ENCODE measurements around the gene THADA.
"Not testable (repeated sequence)": the region's sequence is repeated elsewhere in the genome, so short reads cannot be mapped to it uniquely, and the experiment has no call there.

Gene THADA

GRCh38 chr2:43604674-43605073, 8.8 kb upstream of the THADA start:
- no peak for DNase-seq

DNA sequence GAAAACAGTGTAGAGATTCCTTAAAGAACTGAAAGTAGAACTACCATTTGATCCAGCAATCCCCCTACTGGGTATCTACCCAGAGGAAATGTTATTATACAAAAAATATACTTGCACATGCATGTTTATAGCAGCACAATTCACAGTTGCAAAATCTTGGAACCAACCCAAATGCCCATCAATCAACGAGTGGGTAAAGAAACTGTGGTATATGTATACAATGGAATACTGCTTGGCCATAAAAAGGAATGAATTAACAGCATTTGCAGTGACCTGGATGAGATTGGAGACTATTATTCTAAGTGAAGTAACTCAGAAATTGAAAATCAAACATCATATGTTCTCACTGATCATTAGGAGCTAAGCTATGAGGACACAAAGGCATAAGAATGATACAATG, 4.8 kb upstream of the THADA start:
- DNase-seq, result not testable (repeated sequence)

GRCh38 chr2:43594875-43595274, 963 bp downstream of the THADA start:
- DNase-seq, result no peak

DNA sequence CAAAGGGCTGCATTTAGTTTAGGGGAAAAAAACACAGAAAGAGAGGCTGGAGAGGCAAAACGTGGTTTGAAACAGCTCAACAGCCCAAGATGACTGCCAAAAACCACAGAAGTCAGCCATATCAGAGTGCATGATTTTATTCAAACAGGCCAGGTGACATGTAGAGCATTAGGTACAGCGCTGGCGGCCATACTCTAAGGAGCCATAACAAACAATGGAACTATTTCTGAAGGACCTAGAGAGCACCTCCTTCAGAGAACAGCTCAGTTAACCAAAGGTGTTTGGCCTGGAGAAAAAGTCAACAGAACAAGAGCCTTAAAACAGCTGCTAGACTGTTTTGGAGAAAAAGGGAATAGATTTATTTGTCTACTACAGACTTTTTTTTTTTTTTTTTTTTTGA, 2.6 kb downstream of the THADA start:
- no peak for DNase-seq

- no peak for DNase-seq
Measured at GRCh38 chr2:43592443-43592842, 3.4 kb downstream of the THADA start.

DNA sequence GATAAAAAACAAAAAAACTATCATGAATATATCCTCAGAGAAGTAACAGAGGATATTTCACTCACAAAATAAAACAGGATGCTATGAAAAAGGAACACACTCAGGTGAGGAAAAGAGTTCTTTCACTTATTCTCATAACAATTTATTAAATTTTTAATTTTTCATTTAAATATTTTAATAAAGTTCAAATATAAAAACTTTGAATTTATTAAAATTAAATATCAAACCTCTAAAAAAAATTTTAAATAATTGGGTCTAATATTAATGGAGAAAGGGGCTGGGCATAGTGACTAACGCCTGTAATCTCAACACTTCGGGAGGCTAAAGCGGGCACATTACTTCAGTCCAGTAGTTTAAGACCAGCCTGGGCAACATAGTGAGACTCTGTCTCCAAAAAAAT, 10.1 kb downstream of the THADA start:
- no peak for DNase-seq

- DNase-seq, result no peak
Measured at GRCh38 chr2:43579275-43579981, 16.4 kb downstream of the THADA start.

DNA sequence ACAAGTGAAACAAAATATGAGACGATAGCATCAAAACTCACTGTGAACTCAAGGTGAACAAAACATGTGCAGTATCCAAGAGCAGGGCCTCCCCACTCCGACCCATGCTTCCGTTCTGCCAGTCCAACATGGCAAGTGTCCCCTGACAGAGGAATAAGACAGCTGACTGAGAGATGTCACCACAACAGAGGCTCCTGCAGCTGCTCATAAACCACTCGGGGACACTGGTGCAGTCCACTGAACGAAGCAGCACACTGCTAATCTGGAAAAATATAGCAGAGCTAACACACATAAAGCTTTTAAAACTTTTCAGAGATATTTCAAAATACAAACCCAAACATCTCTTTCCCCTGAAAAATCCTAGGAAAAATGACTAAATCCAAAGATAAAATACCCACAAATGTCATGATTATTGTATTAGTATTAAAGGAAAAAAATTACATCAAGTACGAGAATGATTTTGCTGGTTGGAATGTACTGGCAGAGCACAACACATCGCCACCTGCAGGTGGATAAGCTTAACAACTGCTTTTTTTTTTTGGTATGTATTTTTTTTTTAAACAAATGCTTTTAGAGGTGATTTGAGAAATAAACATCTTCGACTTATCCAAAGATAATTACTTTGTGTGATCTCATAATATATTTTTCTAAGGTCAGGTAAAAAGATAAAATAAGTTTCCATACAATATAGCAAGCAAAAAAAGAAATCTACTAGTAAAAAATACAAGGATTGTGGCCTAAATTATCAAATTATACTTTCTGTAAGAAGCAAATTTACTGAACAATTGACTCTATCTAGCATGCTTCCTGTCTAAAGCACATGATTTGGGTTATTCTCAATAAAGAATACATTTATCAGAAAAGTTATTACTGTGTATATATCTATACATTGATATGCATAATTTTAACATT, 18.6 kb downstream of the THADA start:
- DNase-seq, result peak; percentile 55

DNA sequence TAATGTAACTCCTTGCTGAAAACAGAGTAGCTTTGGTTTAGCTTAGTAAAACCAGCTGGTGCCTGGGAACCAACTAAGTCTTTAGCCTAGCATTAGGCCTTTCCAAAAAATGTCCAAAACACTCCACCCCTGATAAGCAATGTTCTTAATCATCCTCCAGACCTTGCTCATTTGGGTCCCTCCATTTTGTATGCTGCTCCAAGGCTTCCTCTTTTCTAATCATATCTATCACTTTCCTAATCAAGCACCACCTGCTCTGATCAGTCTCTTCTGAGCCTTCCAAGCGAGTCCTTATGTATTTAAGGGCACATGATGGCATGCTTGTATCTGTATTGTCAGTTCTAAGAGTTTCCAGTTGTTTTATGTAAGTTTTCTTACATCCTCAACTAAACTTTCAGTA, 23.6 kb downstream of the THADA start:
- no peak for DNase-seq

- DNase-seq, result no peak
Measured at GRCh38 chr2:43569921-43570320, 25.9 kb downstream of the THADA start.

- DNase-seq, result no peak
Measured at GRCh38 chr2:43568228-43568627, 27.6 kb downstream of the THADA start.

DNA sequence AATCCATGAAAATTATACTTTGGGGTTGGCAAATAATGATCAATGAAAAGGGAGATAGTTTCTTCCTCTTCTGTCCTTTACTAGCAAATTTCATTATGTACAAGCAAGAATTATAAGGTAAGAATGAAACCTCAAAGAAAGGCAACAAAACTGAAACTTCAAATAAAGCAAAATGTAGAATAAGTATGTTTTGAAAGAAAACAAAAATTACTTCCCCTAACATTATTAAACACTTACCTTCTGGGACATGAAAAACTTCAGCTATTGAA, 29.4 kb downstream of the THADA start:
- DNase-seq, result no peak

- no peak for DNase-seq
Measured at GRCh38 chr2:43563679-43564078, 32.2 kb downstream of the THADA start.

DNA sequence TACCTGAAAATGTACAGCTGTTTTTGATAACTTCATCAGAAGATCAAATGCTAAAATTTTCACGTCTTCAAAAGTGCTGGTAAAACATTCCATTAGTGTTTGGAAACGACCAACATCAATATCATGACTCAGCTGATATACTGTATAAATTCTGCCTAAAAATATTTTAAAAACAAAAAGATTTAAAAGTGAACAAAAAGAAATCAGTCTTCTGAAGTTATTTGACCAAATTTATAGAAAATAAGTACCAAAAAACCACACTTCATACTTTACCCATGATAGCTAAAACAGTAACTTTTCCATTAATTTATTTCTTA, 35.6 kb downstream of the THADA start:
- no peak for DNase-seq

DNA sequence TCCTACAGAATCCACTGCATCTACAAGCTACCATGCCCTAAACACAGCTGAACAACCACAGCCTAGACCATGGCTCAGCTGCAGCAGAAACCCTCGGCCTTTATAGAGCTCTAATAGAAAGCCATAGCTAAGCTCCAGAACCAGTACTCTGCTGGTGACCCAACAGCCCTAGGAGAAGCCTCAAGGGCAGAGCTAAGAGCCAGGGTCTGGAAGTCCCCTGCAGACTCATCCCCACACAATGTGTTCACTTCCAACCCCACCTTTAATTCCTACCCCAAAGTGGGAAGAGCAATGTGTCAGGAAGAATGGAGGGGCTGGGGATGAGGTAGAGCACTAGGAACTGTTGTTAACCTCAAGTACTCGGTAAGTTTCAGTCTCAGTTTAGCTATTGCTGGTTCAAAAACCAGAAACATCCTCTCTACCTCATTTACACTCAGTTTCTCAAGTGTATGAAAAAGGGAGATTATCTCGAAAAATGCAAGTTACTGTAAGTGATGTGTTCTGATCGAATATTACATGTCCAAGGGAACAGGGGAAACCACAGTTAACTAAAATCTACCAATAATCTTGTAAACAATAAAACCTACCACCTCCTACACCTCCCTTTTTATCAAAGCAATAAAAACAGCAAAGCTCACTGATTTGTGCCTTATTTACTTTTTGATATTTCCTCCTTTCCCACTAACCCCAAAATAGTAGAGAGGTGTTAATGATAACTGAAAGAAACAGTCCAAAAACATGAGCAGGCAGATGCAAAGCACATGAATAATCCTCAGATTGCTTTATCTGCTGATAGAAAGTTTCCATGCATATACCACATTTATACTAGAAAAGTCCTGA, 36.2 kb downstream of the THADA start:
- no peak for DNase-seq

DNA sequence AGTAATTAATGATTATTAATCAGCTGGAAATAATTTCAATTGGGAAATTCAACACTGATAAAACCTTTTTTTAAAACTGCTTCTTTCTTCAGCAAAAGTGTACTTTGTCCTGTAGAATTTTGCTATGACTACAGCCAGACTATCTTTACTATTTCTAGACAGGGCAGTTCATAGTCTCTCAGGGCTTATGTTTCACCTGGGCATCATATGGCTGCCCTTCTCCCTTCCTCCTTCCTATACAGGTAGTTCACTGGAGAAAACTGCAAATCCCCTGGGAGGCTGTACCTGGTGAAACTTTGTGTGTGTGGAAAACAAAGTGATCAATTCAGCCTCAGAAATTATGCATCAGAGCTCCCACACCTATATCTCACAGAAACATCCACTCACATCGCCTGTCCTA, 38.6 kb downstream of the THADA start:
- DNase-seq, result no peak

GRCh38 chr2:43556256-43556655, 39.6 kb downstream of the THADA start:
- DNase-seq, result no peak

DNA sequence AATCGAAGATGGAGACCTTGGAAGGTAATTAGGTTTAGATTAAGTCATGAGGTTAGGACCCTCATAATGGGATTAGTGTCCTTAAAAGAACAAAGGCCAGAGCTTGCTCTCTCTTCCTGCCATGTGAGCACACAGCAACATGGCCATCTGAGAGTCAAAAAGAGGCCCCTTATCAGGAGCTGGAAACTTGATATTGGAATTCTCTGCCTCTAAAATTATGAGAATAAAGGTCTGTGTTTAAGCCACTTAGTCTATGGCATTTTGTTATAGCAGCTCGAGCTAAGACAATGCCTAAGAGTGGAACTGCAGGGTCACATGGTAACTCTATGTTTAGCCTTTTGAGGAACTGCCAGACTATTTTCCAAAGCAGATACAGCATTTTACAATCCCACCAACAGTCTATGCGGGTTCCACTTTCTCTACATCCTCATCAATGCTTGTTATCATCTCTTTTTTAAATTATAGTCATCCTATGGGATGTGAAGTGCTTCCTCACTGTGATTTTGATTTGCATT, 42.4 kb downstream of the THADA start:
- no peak for DNase-seq

DNA sequence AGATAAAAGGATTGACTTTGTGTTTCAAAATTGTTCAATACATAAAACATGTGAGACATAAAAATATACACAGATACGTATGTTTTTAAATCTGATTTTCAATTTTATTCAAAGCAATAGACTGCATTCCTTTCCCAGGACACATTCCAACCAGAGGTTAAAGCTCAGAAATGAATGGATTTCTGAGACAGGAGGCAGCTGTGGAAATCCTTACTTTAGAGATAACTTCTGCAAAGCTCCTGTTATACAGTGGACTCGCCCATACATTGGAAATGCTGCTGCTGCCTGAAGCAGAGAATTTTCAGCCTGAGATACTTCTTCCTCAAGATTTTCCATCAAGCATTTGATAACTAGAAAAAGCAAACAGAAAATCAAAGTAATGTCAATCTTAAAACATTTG, 43.8 kb downstream of the THADA start:
- no peak for DNase-seq

DNA sequence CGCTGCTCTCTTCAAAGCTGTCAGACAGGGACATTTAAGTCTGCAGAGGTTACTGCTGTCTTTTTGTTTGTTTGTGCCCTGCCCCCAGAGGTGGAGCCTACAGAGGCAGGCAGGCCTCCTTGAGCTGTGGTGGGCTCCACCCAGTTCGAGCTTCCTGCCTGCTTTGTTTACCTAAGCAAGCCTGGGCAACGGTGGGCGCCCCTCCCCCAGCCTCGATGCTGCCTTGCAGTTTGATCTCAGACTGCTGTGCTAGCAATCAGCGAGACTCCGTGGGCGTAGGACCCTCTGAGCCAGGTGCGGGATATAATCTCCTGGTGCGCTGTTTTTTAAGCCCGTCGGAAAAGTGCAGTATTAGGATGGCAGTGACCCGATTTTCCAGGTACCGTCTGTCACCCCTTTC, 47.5 kb downstream of the THADA start:
- DNase-seq, result not testable (repeated sequence)

- DNase-seq, result peak; percentile 6
Measured at GRCh38 chr2:43542285-43542933, 53.4 kb downstream of the THADA start.

DNA sequence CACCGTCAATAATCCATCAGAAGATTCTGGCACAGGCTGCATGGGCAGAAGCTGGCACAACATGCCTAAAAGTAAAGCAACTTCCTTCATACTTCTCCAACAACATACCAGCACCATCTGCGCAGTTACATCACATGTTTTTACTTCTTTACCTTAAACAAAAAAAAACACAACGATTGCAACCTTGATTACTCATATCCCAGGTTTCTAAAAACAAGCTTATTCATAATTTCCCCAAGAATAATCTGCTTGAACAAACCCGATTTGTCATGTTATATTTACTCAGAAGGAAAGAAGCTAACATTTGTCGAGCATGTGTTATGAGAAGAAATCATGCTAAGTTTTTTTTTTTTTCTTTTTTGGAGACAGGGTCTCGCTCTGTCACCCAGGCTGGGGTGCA, 54.7 kb downstream of the THADA start:
- DNase-seq, result no peak

Measured in amniotic stem cell (primary cell).